Fibroblast of lung (primary cell): ENCODE data around the gene DENND5B.

Experiments used
- CTCF ChIP-seq, 2 donors: IDR thresholded peaks in 1 of 2; conservative IDR thresholded peaks in 1 of 2; 1 replicate in 1 of 2; 2 replicates in 1 of 2; pipeline ENCODE4 v1.5.1; 2011 to 2012; ENCODE audit warnings: low read length in 2 of 2, control low read depth in 1 of 2, inconsistent platforms in 1 of 2, low read depth in 1 of 2, mild to moderate bottlenecking in 1 of 2
- EZH2 ChIP-seq: IDR thresholded peaks from 2 replicates; pipeline ENCODE4 v1.5.1; 2012; ENCODE audit warnings: low read length, control low read depth, mild to moderate bottlenecking; ENCODE audit errors: missing control alignments

GRCh38 chr12:31629756-31630732, 39.1 kb upstream of the DENND5B start:
- TF ChIP-seq CTCF (conservative IDR thresholded peaks at IDR 0.05 in 1 of 2, IDR thresholded peaks at IDR 0.05 in 1 of 2; ENCODE audit: low read depth in 1 of 2, low read length in 2 of 2) (no peak), EZH2 (no peak)
